Measurements from ENCODE around the gene VTI1A. TPM values are rescaled to one million over a fixed set of nuclear protein-coding genes. Genes with fewer than 3 reads are reported as not detected.

VTI1A gene
- total RNA-seq, 1 donor: 37.1 TPM

DNA sequence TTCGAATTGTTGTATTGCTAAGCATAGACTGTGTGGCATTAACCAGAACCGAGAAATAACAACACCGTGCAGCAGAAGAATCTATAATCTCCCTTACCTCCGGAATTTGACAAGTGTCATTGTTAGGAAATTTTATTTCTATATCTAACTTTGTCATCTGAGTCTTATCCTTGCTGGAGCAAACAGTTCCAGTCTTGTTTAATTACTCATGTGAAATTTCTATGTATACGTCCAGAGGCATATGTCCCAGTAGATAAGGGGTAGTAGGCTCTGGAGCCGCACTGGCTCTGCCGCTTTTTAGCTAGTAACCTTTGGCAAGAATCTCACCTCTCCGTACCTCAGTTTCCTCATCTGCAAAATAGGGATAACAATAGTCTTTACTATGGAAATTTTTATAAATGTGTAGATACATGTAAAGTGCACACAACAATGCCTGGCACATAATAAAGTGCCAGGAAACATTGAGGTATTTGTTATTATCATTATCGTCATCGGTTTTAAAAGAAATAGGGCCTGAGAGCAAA, 228.6 kb downstream of the VTI1A start:
- TF ChIP-seq CTCF (IDR thresholded peaks at IDR 0.05; ENCODE audit: insufficient read depth, low read depth, low read length): no peak
- DNase-seq (ENCODE audit: low read depth): no peak
- no peak overlapping the region for H3K4me3 ChIP-seq (ENCODE audit: low read depth, low read length)

DNA sequence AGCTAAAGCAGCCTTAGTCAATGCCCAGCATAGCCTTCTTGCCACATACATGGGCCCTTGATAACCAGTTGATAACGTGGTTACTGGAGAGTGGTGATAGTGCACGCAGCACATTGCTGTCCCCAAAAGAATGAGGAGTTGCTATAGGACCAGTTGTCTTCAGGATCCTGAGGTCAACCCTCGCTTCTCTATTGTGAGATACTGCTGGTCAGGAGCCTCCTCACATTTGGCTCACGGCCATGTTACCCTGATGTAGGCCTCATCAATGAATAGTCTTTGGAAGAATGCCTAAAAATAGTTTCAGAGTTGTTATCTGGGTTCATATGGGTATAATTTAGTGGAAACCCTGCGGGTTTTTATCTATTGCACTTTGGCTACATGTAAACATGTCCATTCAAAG, 230.7 kb downstream of the VTI1A start:
- no peak for TF ChIP-seq CTCF (IDR thresholded peaks at IDR 0.05; ENCODE audit: insufficient read depth, low read depth, low read length)
- DNase-seq (ENCODE audit: low read depth): no peak
- H3K4me3 ChIP-seq (ENCODE audit: low read depth, low read length): no peak overlapping the region

- no peak overlapping the region for H3K4me3 ChIP-seq (ENCODE audit: low read depth, low read length)
- TF ChIP-seq CTCF (IDR thresholded peaks at IDR 0.05; ENCODE audit: insufficient read depth, low read depth, low read length): no peak
- DNase-seq (ENCODE audit: low read depth): peak; percentile 4
Measured at GRCh38 chr10:112678581-112678980, 231.6 kb downstream of the VTI1A start.

GRCh38 chr10:112678987-112679386, 232.0 kb downstream of the VTI1A start:
- TF ChIP-seq CTCF (IDR thresholded peaks at IDR 0.05; ENCODE audit: insufficient read depth, low read depth, low read length): no peak
- no peak overlapping the region for H3K4me3 ChIP-seq (ENCODE audit: low read depth, low read length)
- DNase-seq (ENCODE audit: low read depth): peak; percentile 47

GRCh38 chr10:112679392-112679791, 232.4 kb downstream of the VTI1A start:
- TF ChIP-seq CTCF (IDR thresholded peaks at IDR 0.05; ENCODE audit: insufficient read depth, low read depth, low read length): no peak
- no peak for DNase-seq (ENCODE audit: low read depth)

DNA sequence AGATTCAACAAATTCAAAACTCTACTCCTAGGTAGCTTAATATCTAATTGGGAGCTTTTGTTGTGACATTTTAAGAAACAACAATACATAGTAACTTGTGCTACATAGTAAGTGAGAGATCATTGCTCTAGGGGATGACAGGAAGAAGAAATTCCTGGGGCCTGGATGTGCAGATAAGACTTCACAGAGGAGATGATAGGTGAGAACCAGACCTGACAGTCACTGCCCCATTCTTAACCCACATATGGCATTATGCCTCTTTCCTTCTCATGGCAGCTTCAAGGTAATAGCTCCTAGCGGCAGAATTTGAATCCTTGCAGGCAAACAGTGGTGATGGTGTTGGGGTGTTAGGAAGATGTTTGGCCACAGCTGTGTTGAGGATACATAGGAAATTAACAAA, 233.6 kb downstream of the VTI1A start:
- no peak for DNase-seq (ENCODE audit: low read depth)
- no peak for TF ChIP-seq CTCF (IDR thresholded peaks at IDR 0.05; ENCODE audit: insufficient read depth, low read depth, low read length)
- H3K4me3 ChIP-seq (ENCODE audit: low read depth, low read length): no peak overlapping the region

More at GRCh38 chr10:112679392-112679791, 232.4 kb downstream of the VTI1A start:
- no peak overlapping the region for H3K4me3 ChIP-seq (ENCODE audit: low read depth, low read length)

- TF ChIP-seq CTCF (IDR thresholded peaks at IDR 0.05; ENCODE audit: insufficient read depth, low read depth, low read length): no peak
- no peak overlapping the region for H3K4me3 ChIP-seq (ENCODE audit: low read depth, low read length)
- DNase-seq (ENCODE audit: low read depth): peak; percentile 34
Measured at GRCh38 chr10:112687647-112688046, 240.6 kb downstream of the VTI1A start.
